GM20000 (cell line): ENCODE data around the gene ADD1.
"Not testable (repeated sequence)": the region's sequence is repeated elsewhere in the genome, so short reads cannot be mapped to it uniquely, and the experiment has no call there.

Experiments used
- DNase-seq: peaks from one replicate; pipeline ENCODE4 v3.0.0; 2012; ENCODE audit warnings: low spot score
- CTCF ChIP-seq: IDR thresholded peaks from 2 replicates; pipeline ENCODE4 v1.5.1; 2012; ENCODE audit warnings: mild to moderate bottlenecking, control low read depth; ENCODE audit errors: extremely low read depth, missing control alignments

Gene ADD1

GRCh38 chr4:2941138-2942036, 97.7 kb downstream of the ADD1 start:
- no peak for TF ChIP-seq CTCF
- DNase-seq = no peak

DNA sequence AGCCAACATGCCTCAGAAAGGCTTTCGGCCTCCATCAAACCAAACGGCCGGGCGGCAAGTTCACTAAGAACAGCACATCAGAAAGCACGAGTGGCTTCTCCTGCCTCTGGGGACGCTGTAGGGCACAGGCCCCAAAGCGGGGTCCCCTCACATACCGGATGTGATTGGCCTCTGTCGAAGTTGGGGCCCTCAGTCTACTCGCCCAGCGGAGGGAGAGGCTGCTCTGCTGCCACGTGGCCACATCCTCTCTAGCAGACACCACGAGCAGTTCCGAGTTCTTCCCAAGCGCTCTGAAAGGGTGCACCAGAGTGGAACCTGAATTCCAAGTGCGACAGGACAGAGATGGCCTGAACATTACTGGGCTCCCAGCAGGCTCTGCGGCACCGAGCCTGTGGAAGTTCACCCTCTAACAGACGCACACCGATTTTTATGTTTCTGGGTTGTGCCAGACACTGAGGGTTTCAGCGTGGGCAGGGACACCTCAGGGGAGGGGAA, 98.4 kb downstream of the ADD1 start:
- TF ChIP-seq CTCF = no peak
- DNase-seq = no peak

DNA sequence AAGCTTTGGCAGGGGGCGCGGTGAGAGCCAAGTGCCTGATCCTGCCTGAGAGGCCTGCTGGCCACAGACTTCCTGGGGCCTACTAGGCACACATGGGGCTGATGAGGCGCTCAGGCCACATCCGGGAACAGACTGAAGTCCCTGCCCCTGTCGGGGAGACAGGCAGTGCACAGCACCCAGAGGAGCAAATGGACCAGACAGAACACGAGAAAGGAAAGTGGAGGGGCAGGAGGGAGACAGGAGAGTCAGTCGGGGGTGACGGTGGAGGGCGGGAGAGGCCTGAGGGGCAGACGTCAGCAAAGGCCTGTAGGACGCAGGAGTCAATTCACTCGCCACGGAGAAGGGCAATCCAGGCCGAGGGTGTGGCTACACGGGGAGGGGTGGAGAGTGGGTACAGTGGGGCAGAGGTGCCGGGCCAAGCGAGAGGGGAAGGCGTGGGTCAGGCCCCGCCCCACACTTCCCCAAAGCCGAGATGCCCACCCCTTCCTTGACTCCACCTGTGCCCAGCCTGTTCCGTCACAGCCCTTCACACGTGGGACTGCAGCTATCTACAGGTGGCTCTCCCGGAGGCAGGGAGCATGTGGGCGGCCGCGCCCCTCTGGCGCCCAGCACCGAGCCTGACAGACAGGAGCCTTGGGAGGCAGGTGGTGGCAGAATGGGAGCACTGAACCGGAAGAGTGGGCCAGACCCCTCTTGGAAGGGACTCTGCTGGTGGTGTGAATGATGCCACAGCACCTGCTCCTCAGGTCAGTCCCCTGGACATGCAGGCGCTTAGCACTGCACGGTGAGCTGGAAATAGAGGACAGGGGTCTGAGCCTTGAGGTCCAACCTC, 99.1 kb downstream of the ADD1 start:
- TF ChIP-seq CTCF = no peak
- DNase-seq = no peak

- no peak for DNase-seq
Measured at GRCh38 chr4:2943364-2944090, 99.9 kb downstream of the ADD1 start.

GRCh38 chr4:2944091-2944482, 100.4 kb downstream of the ADD1 start:
- DNase-seq = no peak
- no peak for TF ChIP-seq CTCF

More at GRCh38 chr4:2943364-2944090, 99.9 kb downstream of the ADD1 start:
- TF ChIP-seq CTCF = no peak

DNA sequence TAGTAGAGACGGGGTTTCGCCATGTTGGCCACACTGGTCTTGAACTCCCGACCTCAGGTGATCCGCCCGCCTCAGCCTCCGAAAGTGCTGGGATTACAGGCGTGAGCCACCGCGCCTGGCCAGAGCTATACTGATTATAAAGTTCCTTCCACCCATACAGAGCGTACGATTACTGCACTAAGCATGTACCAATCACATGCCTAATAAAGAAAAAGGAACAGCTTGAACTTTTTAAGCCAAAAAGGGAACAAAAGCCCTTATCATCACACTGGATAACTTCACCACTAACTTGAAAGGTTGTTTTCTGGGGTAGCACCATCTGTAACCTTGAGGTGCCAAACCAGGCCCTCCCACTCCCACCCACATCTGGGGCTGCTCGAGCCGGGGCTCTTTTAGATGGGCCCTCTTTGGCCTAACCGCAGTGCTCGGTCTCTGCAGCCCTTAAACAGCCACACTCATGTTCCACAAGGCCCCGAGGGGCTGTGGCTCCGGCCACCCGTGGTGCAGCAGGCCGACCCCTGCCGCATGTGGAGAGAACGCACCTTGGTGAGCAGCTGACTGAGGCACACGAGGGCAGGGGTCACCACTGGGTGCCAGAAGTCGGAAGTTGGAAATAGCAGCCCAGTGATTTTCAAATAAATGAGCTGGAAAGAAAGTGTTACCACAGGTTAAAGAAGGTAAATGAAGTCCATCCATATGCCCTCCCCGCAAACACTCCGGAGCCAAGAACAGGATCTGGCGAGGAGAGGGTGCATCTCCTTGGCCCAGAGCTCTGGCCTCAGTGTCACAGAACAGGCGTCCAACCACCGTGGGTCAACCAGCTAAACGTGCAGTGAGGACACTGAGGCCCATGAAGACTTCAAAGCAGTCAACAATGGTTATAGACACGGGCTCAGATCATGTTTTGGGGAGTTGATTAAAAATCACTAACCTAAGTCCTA, 101.2 kb downstream of the ADD1 start:
- TF ChIP-seq CTCF = no peak
- DNase-seq = no peak

DNA sequence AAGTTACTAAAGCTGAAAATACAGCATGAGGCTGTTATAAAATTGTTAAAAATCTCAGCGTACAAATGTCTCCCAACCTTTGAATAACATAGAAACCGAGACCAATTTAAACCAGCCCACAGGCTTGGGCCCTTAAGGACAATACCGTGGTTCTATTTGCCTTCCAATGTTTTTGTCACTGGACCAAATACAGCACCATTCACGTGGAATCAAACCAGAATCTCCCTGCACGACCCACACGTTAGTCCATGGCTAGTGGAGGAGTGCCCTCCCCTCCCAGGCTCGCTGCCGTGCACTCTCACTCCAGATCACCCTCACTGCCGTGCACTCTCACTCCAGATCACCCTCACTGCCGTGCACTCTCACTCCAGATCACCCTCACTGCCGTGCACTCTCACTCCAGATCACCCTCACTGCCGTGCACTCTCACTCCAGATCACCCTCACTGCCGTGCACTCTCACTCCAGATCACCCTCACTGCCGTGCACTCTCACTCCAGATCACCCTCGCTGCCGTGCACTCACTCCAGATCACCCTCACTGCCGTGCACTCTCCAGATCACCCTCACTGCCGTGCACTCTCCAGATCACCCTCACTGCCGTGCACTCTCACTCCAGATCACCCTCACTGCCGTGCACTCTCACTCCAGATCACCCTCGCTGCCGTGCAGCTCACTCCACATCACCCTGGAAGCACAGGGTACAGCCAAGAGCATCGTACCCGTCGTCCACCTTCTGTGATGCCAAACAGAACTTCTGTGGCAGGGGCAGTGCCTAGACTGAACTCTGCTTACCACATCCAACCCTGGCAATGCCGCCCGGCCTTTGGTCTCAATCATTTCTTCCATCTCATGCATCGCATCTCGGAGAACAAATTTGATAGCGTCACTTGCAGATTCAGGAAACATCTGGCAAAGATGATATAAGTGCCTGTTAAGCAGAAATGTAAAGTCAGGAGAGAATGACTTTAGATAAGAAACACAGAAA, 102.3 kb downstream of the ADD1 start:
- not testable (repeated sequence) for DNase-seq
